Common myeloid progenitor, CD34-positive (primary cell): ENCODE measurements around the gene GPX3. TPM values are rescaled to one million over a fixed set of nuclear protein-coding genes. Genes with fewer than 3 reads are reported as not detected.

Experiments
- CTCF ChIA-PET: fragments of 350-600 bp; sonication (Branson Sonifier 250); formaldehyde crosslinking; loops from one replicate; lab custom pipeline; 2021; ENCODE audit warnings: antibody characterized with exemption; lab: Charles Lee
- POLR2A ChIA-PET: fragments of 350-600 bp; sonication (Branson Sonifier 250); formaldehyde crosslinking; loops from one replicate; lab custom pipeline; 2021; ENCODE audit warnings: antibody characterized with exemption; lab: Charles Lee
- DNase-seq, 3 donors: peaks; one replicate each; pipeline versions ENCODE4 v3.0.0 to v3.0.0-alpha.2; 2013
- H3K27ac ChIP-seq, 2 experiments: 1 replicate in 1 of 2; 2 replicates in 1 of 2; pipeline ENCODE4 v1.7.0; 2013; ENCODE audit warnings: inconsistent platforms in 2 of 2, low read length in 2 of 2, mild to moderate bottlenecking in 2 of 2, low read depth in 1 of 2, moderate library complexity in 1 of 2; ENCODE audit not compliant: severe bottlenecking in 2 of 2, insufficient read depth in 1 of 2, poor library complexity in 1 of 2
- H3K27me3 ChIP-seq, 5 experiments: replicated peaks in 2 of 5; 1 replicate in 3 of 5; 2 replicates in 2 of 5; pipeline versions ENCODE4 v1.6.1 to v1.7.0; 2013; ENCODE audit warnings: low read length in 4 of 5, mild to moderate bottlenecking in 2 of 5, moderate library complexity in 2 of 5, inconsistent platforms in 1 of 5; ENCODE audit not compliant: insufficient read depth in 5 of 5, control insufficient read depth in 4 of 5
- H3K36me3 ChIP-seq, 4 experiments: 1 replicate in 2 of 4; 2 replicates in 2 of 4; pipeline versions ENCODE4 v1.6.1 to v1.7.0; 2013; ENCODE audit warnings: low read length in 3 of 4, control low read depth in 1 of 4, mild to moderate bottlenecking in 1 of 4; ENCODE audit not compliant: control insufficient read depth in 4 of 4, insufficient read depth in 4 of 4
- H3K4me1 ChIP-seq, 4 experiments: 1 replicate in 3 of 4; 2 replicates in 1 of 4; pipeline versions ENCODE4 v1.6.1 to v1.7.1; 2013; ENCODE audit warnings: low read length in 3 of 4, mild to moderate bottlenecking in 3 of 4, control low read depth in 1 of 4, inconsistent platforms in 1 of 4, moderate library complexity in 1 of 4; ENCODE audit not compliant: control insufficient read depth in 4 of 4, insufficient read depth in 4 of 4; ENCODE audit errors: control extremely low read depth in 1 of 4
- H3K4me3 ChIP-seq, 7 experiments: 1 replicate in 4 of 7; 2 replicates in 3 of 7; pipeline versions ENCODE4 v1.5.1 to v1.7.0; 2013; ENCODE audit warnings: mild to moderate bottlenecking in 7 of 7, low read length in 6 of 7, moderate library complexity in 6 of 7, inconsistent platforms in 2 of 7, low read depth in 2 of 7, control low read depth in 1 of 7; ENCODE audit not compliant: insufficient read depth in 4 of 7, control insufficient read depth in 1 of 7; ENCODE audit errors: extremely low read depth in 1 of 7
- H3K9me3 ChIP-seq, 5 experiments: 1 replicate in 4 of 5; 2 replicates in 1 of 5; pipeline versions ENCODE4 v1.6.1 to v1.7.1; 2013; ENCODE audit warnings: low read length in 4 of 5, mild to moderate bottlenecking in 2 of 5, inconsistent platforms in 1 of 5, low read depth in 1 of 5, moderate library complexity in 1 of 5; ENCODE audit not compliant: control insufficient read depth in 4 of 5, insufficient read depth in 2 of 5; ENCODE audit errors: control extremely low read depth in 1 of 5
- WGBS: methylation state at CpG from one replicate; pipeline ENCODE4 v1.1.5; 2013; ENCODE audit not compliant: insufficient coverage; 5-methylcytosine and 5-hydroxymethylcytosine counted together
- polyA plus RNA-seq: library from polyadenylated mRNA; unstranded; fragments of 120-200 nt; gene quantifications from one replicate; pipeline ENCODE4 v1.2.1, GENCODE V29; 2013

GPX3 gene
- polyA plus RNA-seq, result 1.2 TPM

GRCh38 chr5:151020304-151021110 is at the start of gene GPX3:
GPX3 (plus strand) TSS chr5:151020591; CDS start chr5:151020655, 64 bp downstream.
- WGBS, result under 1% methylated on average over 46 of the region's 54 CpGs
- POLR2A ChIA-PET, result no interaction called here

DNA sequence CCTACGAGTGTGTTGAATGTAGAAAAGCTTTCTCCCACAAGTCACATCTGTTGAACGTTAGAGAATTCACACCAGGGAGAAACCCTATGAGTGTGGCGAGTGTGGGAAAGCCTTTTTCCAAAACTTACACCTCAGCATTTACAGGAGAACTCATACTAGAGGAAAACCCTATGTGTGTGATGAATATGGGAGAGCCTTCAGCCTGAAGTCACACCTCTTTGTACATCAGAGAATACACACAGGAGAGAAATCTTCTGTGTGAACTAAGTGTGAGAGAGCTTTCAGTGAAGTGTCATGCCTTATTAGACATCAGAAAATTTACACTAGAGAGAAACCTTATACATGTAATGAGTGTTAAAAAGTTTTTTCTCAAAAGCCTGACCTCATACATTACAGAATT is 41.8 kb upstream of the GPX3 start:
- POLR2A ChIA-PET, result no interaction called here
- 80% methylated on average over 1 of the region's 3 CpGs for WGBS
- Histone ChIP-seq H3K4me1 (no peaks in the 10 kb centered on the region), H3K27ac (no peak overlapping the region), H3K4me3 (no peak overlapping the region), H3K27me3 (no peaks in the 10 kb centered on the region), H3K36me3 (no peaks in the 10 kb centered on the region), H3K9me3 (peaks cover 0 to 37% (median 9%) of the 10 kb centered on the region in 5 experiments)
- CTCF ChIA-PET, result no interaction called here
- no peak for DNase-seq

More at GRCh38 chr5:151020304-151021110, at the start of gene GPX3:
- Histone ChIP-seq H3K9me3 (no peaks in the 10 kb centered on the region), H3K27me3 (peaks cover 0 to 2% (median 0%) of the 10 kb centered on the region in 5 experiments), H3K27ac (no peak within 1 kb of the TSS), H3K36me3 (peaks cover 0 to 4% (median 1%) of the 10 kb centered on the region in 4 experiments), H3K4me3 (peak within 1 kb of the TSS; percentile 30 to 78 (median 58)), H3K4me1 (peaks cover 0 to 20% (median 12%) of the 10 kb centered on the region in 4 experiments)
- DNase-seq, result peak; percentile 72 to 87 (median 82)
- CTCF ChIA-PET, result interaction anchor here (1.1 to 1.8 kb wide), 2 partner anchors 31 to 95 kb away, joined by 3 to 10 read pairs; no protein-coding TSS in a partner anchor

- Histone ChIP-seq H3K4me1 (no peaks in the 10 kb centered on the region), H3K36me3 (no peaks in the 10 kb centered on the region), H3K9me3 (peaks cover 0 to 28% (median 4%) of the 10 kb centered on the region in 5 experiments), H3K27ac (no peak overlapping the region), H3K4me3 (no peak overlapping the region), H3K27me3 (no peaks in the 10 kb centered on the region)
- POLR2A ChIA-PET, result no interaction called here
- DNase-seq, result no peak
- 97% methylated on average over 3 of the region's 3 CpGs for WGBS
- CTCF ChIA-PET, result no interaction called here
Observed at GRCh38 chr5:150987746-150988145, 32.6 kb upstream of the GPX3 start.

DNA sequence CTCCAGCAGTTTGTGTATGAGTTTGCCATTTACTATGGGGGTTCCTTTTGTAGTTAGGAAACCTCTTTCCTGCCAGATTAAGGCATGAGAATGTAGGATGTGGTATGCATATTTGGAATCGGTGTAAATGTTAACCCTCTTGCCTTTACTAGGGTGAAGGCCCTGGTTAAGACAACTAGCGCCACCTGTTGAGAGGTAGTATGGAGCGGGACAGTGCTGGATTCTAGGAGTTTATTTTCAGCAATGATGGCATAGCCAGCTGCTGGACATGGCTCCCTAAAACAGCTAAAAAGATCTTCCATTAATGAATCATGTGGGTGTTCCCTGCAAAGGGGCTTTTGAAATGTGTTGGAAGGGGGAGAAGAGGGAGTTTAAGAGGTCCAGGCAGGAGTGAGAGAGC is 30.7 kb upstream of the GPX3 start:
- no peak for DNase-seq
- 73% methylated on average over 3 of the region's 3 CpGs for WGBS
- H3K4me1 ChIP-seq, result no peaks in the 10 kb centered on the region
- peaks cover 0 to 32% (median 8%) of the 10 kb centered on the region in 5 experiments for H3K9me3 ChIP-seq
- no peaks in the 10 kb centered on the region for H3K36me3 ChIP-seq
- H3K27me3 ChIP-seq, result no peaks in the 10 kb centered on the region
- no peak overlapping the region for H3K27ac ChIP-seq
- ChIA-PET CTCF (no interaction called here), POLR2A (no interaction called here)
- H3K4me3 ChIP-seq, result no peak overlapping the region

- H3K4me1 ChIP-seq, result no peaks in the 10 kb centered on the region
- ChIA-PET POLR2A (no interaction called here), CTCF (no interaction called here)
- no peak for DNase-seq
- peaks cover 0 to 31% (median 6%) of the 10 kb centered on the region in 5 experiments for H3K9me3 ChIP-seq
- 96% methylated on average over 6 of the region's 6 CpGs for WGBS
- no peak overlapping the region for H3K27ac ChIP-seq
- no peaks in the 10 kb centered on the region for H3K36me3 ChIP-seq
- no peaks in the 10 kb centered on the region for H3K27me3 ChIP-seq
- H3K4me3 ChIP-seq, result no peak overlapping the region
Observed at GRCh38 chr5:150992705-150993104, 27.7 kb upstream of the GPX3 start.

- CTCF ChIA-PET, result no interaction called here
- POLR2A ChIA-PET, result no interaction called here
- H3K4me3 ChIP-seq, result no peak overlapping the region
Observed at GRCh38 chr5:150993422-150993821, 27.0 kb upstream of the GPX3 start.

GRCh38 chr5:150993826-150994412 is 26.5 kb upstream of the GPX3 start:
- ChIA-PET CTCF (no interaction called here), POLR2A (no interaction called here)
- Histone ChIP-seq H3K27ac (no peak overlapping the region), H3K27me3 (peaks cover 0 to 2% (median 0%) of the 10 kb centered on the region in 5 experiments), H3K9me3 (peaks cover 0 to 31% (median 6%) of the 10 kb centered on the region in 5 experiments), H3K36me3 (no peaks in the 10 kb centered on the region), H3K4me3 (no peak overlapping the region), H3K4me1 (no peaks in the 10 kb centered on the region)
- WGBS, result 100% methylated on average over 1 of the region's 1 CpG
- DNase-seq, result no peak

More at GRCh38 chr5:150993422-150993821, 27.0 kb upstream of the GPX3 start:
- Histone ChIP-seq H3K36me3 (no peaks in the 10 kb centered on the region), H3K9me3 (peaks cover 0 to 31% (median 6%) of the 10 kb centered on the region in 5 experiments), H3K27ac (no peak overlapping the region), H3K27me3 (no peaks in the 10 kb centered on the region), H3K4me1 (no peaks in the 10 kb centered on the region)
- 83% methylated on average over 2 of the region's 2 CpGs for WGBS
- DNase-seq, result no peak
